Spleen (tissue), 11 donors: Measurements from ENCODE around the gene PRKG1. TPM values are rescaled to one million over a fixed set of nuclear protein-coding genes. Genes with fewer than 3 reads are reported as not detected.

ENCODE experiments used
- DNase-seq: peaks from one replicate; pipeline ENCODE4 v3.0.0-alpha.2; 2020
- H3K27ac ChIP-seq, 8 donors: fragments of 200-600 bp; sonication (generic) in 7 of 8; 1 replicate in 4 of 8; 2 replicates in 4 of 8; pipeline versions ENCODE4 v1.5.0 to v1.8.0; 2016 to 2021; ENCODE audit warnings: inconsistent platforms in 4 of 8, mild to moderate bottlenecking in 4 of 8, moderate library complexity in 1 of 8
- H3K27me3 ChIP-seq, 7 donors: fragments of 200-600 bp; sonication (generic) in 6 of 7; replicated peaks in 1 of 7; 1 replicate in 4 of 7; 2 replicates in 3 of 7; pipeline versions ENCODE4 v1.5.0 to v1.8.0; 2016 to 2021; ENCODE audit warnings: inconsistent platforms in 3 of 7, mild to moderate bottlenecking in 1 of 7
- H3K36me3 ChIP-seq, 6 donors: fragments of 200-600 bp; sonication (generic) in 5 of 6; 1 replicate in 4 of 6; 2 replicates in 2 of 6; pipeline versions ENCODE4 v1.5.0 to v1.8.0; 2016 to 2021; ENCODE audit warnings: inconsistent platforms in 2 of 6
- H3K4me1 ChIP-seq, 6 donors: fragments of 200-600 bp; sonication (generic) in 5 of 6; 1 replicate in 3 of 6; 2 replicates in 3 of 6; pipeline versions ENCODE4 v1.5.0 to v1.8.0; 2016 to 2021; ENCODE audit warnings: inconsistent platforms in 3 of 6
- H3K4me3 ChIP-seq, 8 donors: fragments of 200-600 bp; sonication (generic) in 7 of 8; 1 replicate in 4 of 8; 2 replicates in 4 of 8; pipeline versions ENCODE4 v1.5.0 to v1.8.0; 2016 to 2021; ENCODE audit warnings: inconsistent platforms in 4 of 8, mild to moderate bottlenecking in 4 of 8, moderate library complexity in 2 of 8
- H3K9me3 ChIP-seq, 8 donors: fragments of 200-600 bp; sonication (generic) in 7 of 8; 1 replicate in 4 of 8; 2 replicates in 4 of 8; pipeline versions ENCODE4 v1.5.0 to v1.8.0; 2016 to 2021; ENCODE audit warnings: inconsistent platforms in 4 of 8
- CTCF ChIP-seq, 11 experiments: fragments of 200-600 bp in 7 of 11; fragments of 450-650 bp in 4 of 11; sonication (generic) in 4 of 11; IDR thresholded peaks in 8 of 11; conservative IDR thresholded peaks in 3 of 11; 1 replicate in 7 of 11; 2 replicates in 4 of 11; pipeline versions ENCODE4 v1.4.0 to v1.8.0; 2016 to 2021; ENCODE audit warnings: antibody characterized with exemption in 11 of 11, inconsistent platforms in 4 of 11, mild to moderate bottlenecking in 1 of 11
- POLR2A ChIP-seq, 3 donors: fragments of 450-650 bp; IDR thresholded peaks; one replicate each; pipeline ENCODE4 v1.5.1; 2017; ENCODE audit warnings: antibody characterized with exemption in 3 of 3, mild to moderate bottlenecking in 1 of 3
- POLR2AphosphoS5 ChIP-seq, 3 donors: sonication (generic); formaldehyde crosslinking; IDR thresholded peaks; one replicate each; pipeline ENCODE4 v1.5.1; 2017; ENCODE audit warnings: antibody characterized with exemption in 3 of 3
- WGBS, 5 donors: extraction: QIAGEN DNeasy Blood & Tissue Kit in 3 of 5; methylation state at CpG; one replicate each; pipeline versions ENCODE4 v1.1.5 to v1.1.7; 2013 to 2018; 5-methylcytosine and 5-hydroxymethylcytosine counted together
- intact Hi-C: fragments of 100-400 bp; cut with DNase I; formaldehyde crosslinking; loops from one replicate; pipeline ENCODE4 v1.15.0; 2023; ENCODE audit warnings: low total_unique reads
- polyA plus RNA-seq, 3 donors: library from polyadenylated mRNA; stranded (reverse); fragments of 200-250 nt; gene quantifications; one replicate each; pipeline ENCODE4 v1.2.1, GENCODE V29; 2013
- total RNA-seq, 7 donors: library from RNA; depleted of rRNA in 3 of 7; stranded (reverse); fragments of >200 nt in 3 of 7; fragmentation: NEBNext Ultra II Directional in 4 of 7; extraction: Animal tissue kit (Norgen Biotek cat#: 25700) in 4 of 7; gene quantifications; one replicate each; pipeline versions ENCODE4 v1.1.0 to v1.2.1, GENCODE V29; 2016 to 2021
- donor health status: healthy with polysubstance abuse.
- donor health status: DM: no; HTN: no; CAD: no; lungs with moderate emphysema.
- donor health status: DM: no; HTN: no; CAD: no.
- donor health status: Bipolar disorder and iron deficiency.
- donor health status: healthy.
- donor health status: DM: no; HTN: no; CAD: no.
- donor health status: DM: yes; HTN: yes; CAD: no.

Gene PRKG1
- total and polyA plus RNA-seq, 10 donors = 0.65 to 10.5 (median 7.2) TPM

- Histone ChIP-seq H3K27me3 (peaks cover 4 to 49% (median 31%) of the 10 kb centered on the region in 7 donors), H3K27ac (no peak overlapping the region), H3K4me3 (no peak overlapping the region), H3K4me1 (peaks cover 0 to 30% (median 20%) of the 10 kb centered on the region in 6 donors), H3K9me3 (no peaks in the 10 kb centered on the region), H3K36me3 (no peaks in the 10 kb centered on the region)
- intact Hi-C loops = no loop called here
- 24 to 50% (median 46%) methylated on average over 1 of the region's 1 CpG for WGBS, 5 donors
- TF ChIP-seq POLR2A (IDR thresholded peaks at IDR 0.05) (no peak), POLR2AphosphoS5 (IDR thresholded peaks at IDR 0.05) (no peak)
- no peak for DNase-seq
Measured at GRCh38 chr10:52316001-52316400, 1241.7 kb downstream of the PRKG1 start.

GRCh38 chr10:52316500-52316899, 1242.2 kb downstream of the PRKG1 start:
- no peak for DNase-seq
- peaks cover 0 to 30% (median 20%) of the 10 kb centered on the region in 6 donors for H3K4me1 ChIP-seq
- peaks cover 1 to 44% (median 29%) of the 10 kb centered on the region in 7 donors for H3K27me3 ChIP-seq
- intact Hi-C loops = no loop called here
- no peaks in the 10 kb centered on the region for H3K36me3 ChIP-seq
- no peak overlapping the region for H3K4me3 ChIP-seq
- no peaks in the 10 kb centered on the region for H3K9me3 ChIP-seq
- WGBS, 5 donors = 86 to 95% (median 92%) methylated on average over 4 of the region's 4 CpGs
- no peak overlapping the region for H3K27ac ChIP-seq
- TF ChIP-seq POLR2AphosphoS5 (IDR thresholded peaks at IDR 0.05) = no peak

- H3K4me1 ChIP-seq = peaks cover 0 to 23% (median 15%) of the 10 kb centered on the region in 6 donors
- H3K27me3 ChIP-seq = peaks cover 0 to 27% (median 14%) of the 10 kb centered on the region in 7 donors
- no peak overlapping the region for H3K4me3 ChIP-seq
- TF ChIP-seq POLR2A (IDR thresholded peaks at IDR 0.05) (no peak), POLR2AphosphoS5 (IDR thresholded peaks at IDR 0.05) (no peak), CTCF (IDR thresholded peaks at IDR 0.05 in 8 of 11, conservative IDR thresholded peaks at IDR 0.05 in 3 of 11) (no peak)
- intact Hi-C loops = no loop called here
- no peak overlapping the region for H3K27ac ChIP-seq
- no peak for DNase-seq
- WGBS, 5 donors = 74 to 80% (median 74%) methylated on average over 5 of the region's 5 CpGs
- H3K36me3 ChIP-seq = no peaks in the 10 kb centered on the region
- no peaks in the 10 kb centered on the region for H3K9me3 ChIP-seq
Measured at GRCh38 chr10:52318136-52318701, 1243.9 kb downstream of the PRKG1 start.

- 79 to 90% (median 84%) methylated on average over 7 of the region's 7 CpGs for WGBS, 5 donors
- intact Hi-C loops = no loop called here
Measured at GRCh38 chr10:52318822-52319464, 1244.7 kb downstream of the PRKG1 start.

More at GRCh38 chr10:52318822-52319464, 1244.7 kb downstream of the PRKG1 start:
- Histone ChIP-seq H3K4me3 (no peak overlapping the region), H3K4me1 (peaks cover 0 to 16% (median 9%) of the 10 kb centered on the region in 6 donors), H3K36me3 (no peaks in the 10 kb centered on the region), H3K9me3 (no peaks in the 10 kb centered on the region), H3K27me3 (peaks cover 0 to 19% (median 9%) of the 10 kb centered on the region in 7 donors), H3K27ac (no peak overlapping the region)
- DNase-seq = no peak
- no peak for TF ChIP-seq POLR2AphosphoS5 (IDR thresholded peaks at IDR 0.05)
- no peak for TF ChIP-seq CTCF (IDR thresholded peaks at IDR 0.05 in 8 of 11, conservative IDR thresholded peaks at IDR 0.05 in 3 of 11)
- TF ChIP-seq POLR2A (IDR thresholded peaks at IDR 0.05) = no peak
